Measurements from ENCODE around the gene DSCAM.
A peak's percentile ranks its signal among the peaks of the same experiment; 100 is the strongest.

Gene DSCAM

DNA sequence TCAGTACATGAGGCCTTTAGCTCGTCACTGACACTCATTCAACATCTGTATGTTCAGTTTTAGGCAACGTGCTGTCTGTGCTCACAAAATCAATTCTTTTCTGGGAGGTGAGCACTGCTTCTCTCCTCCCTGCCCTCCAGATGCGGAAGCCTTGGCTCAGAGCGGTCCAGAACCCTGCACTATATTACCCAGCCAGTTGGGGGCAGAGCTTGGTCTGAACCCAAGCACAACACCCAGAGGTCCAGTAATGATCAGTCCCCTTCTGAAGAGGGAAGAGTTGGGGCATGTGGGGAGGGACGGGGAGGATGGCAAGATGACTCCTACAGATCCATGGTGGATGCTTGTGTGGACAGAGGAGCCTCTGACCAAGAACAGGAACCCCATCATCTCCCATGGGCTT, 5.6 kb upstream of the DSCAM start:
- Histone ChIP-seq H3K9me2 (ENCODE audit: low read depth, low read length) (no peaks in the 10 kb centered on the region), H3K9ac (ENCODE audit: low read length) (no peak overlapping the region), H3K27me3 (ENCODE audit: insufficient read depth, low read length) (no peaks in the 10 kb centered on the region), H3K27ac (ENCODE audit: low read depth, low read length, poor library complexity, severe bottlenecking) (no peak overlapping the region), H3K36me3 (ENCODE audit: insufficient read depth, low read length) (no peaks in the 10 kb centered on the region), H3K9me3 (ENCODE audit: low read length) (no peaks in the 10 kb centered on the region), H3F3A (ENCODE audit: insufficient read depth, low read length) (no peaks in the 10 kb centered on the region), H3K4me3 (ENCODE audit: low read depth, low read length, poor library complexity, severe bottlenecking) (no peak overlapping the region), H4K20me1 (ENCODE audit: insufficient read depth, low read length) (no peaks in the 10 kb centered on the region), H2AFZ (ENCODE audit: low read length) (no peak overlapping the region), H3K79me2 (ENCODE audit: insufficient read depth, low read length) (no peaks in the 10 kb centered on the region), H3K4me2 (ENCODE audit: low read length) (no peak overlapping the region), H3K4me1 (ENCODE audit: insufficient read depth, low read length, severe bottlenecking) (no peaks in the 10 kb centered on the region)
- TF ChIP-seq, protein P1, sequence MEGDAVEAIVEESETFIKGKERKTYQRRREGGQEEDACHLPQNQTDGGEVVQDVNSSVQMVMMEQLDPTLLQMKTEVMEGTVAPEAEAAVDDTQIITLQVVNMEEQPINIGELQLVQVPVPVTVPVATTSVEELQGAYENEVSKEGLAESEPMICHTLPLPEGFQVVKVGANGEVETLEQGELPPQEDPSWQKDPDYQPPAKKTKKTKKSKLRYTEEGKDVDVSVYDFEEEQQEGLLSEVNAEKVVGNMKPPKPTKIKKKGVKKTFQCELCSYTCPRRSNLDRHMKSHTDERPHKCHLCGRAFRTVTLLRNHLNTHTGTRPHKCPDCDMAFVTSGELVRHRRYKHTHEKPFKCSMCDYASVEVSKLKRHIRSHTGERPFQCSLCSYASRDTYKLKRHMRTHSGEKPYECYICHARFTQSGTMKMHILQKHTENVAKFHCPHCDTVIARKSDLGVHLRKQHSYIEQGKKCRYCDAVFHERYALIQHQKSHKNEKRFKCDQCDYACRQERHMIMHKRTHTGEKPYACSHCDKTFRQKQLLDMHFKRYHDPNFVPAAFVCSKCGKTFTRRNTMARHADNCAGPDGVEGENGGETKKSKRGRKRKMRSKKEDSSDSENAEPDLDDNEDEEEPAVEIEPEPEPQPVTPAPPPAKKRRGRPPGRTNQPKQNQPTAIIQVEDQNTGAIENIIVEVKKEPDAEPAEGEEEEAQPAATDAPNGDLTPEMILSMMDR (IDR thresholded peaks at IDR 0.05; ENCODE audit: low read length), result peak; percentile 41; the same call in 1 of the 2 replicates
- no peak for TF ChIP-seq EZH2 (IDR thresholded peaks at IDR 0.05; ENCODE audit: borderline replicate concordance, low read length)

- no peaks in the 10 kb centered on the region for H3K27me3 ChIP-seq (ENCODE audit: insufficient read depth, low read length)
- no peaks in the 10 kb centered on the region for H3F3A ChIP-seq (ENCODE audit: insufficient read depth, low read length)
- no peaks in the 10 kb centered on the region for H3K36me3 ChIP-seq (ENCODE audit: insufficient read depth, low read length)
- no peak overlapping the region for H3K4me2 ChIP-seq (ENCODE audit: low read length)
- no peaks in the 10 kb centered on the region for H3K9me2 ChIP-seq (ENCODE audit: low read depth, low read length)
- H3K27ac ChIP-seq (ENCODE audit: low read depth, low read length, poor library complexity, severe bottlenecking), result no peak overlapping the region
- H3K4me1 ChIP-seq (ENCODE audit: insufficient read depth, low read length, severe bottlenecking), result no peaks in the 10 kb centered on the region
- no peak overlapping the region for H2AFZ ChIP-seq (ENCODE audit: low read length)
- H3K9me3 ChIP-seq (ENCODE audit: low read length), result no peaks in the 10 kb centered on the region
- H3K79me2 ChIP-seq (ENCODE audit: insufficient read depth, low read length), result no peaks in the 10 kb centered on the region
- no peak for TF ChIP-seq EZH2 (IDR thresholded peaks at IDR 0.05; ENCODE audit: borderline replicate concordance, low read length)
- TF ChIP-seq, protein P1 (IDR thresholded peaks at IDR 0.05; ENCODE audit: low read length), result no peak
- no peak overlapping the region for H3K9ac ChIP-seq (ENCODE audit: low read length)
- H4K20me1 ChIP-seq (ENCODE audit: insufficient read depth, low read length), result no peaks in the 10 kb centered on the region
- H3K4me3 ChIP-seq (ENCODE audit: low read depth, low read length, poor library complexity, severe bottlenecking), result no peak overlapping the region
Measured at GRCh38 chr21:40851749-40852148, 4.8 kb upstream of the DSCAM start.

- Histone ChIP-seq H3K27ac (ENCODE audit: low read depth, low read length, poor library complexity, severe bottlenecking) (no peak overlapping the region), H3K27me3 (ENCODE audit: insufficient read depth, low read length) (no peaks in the 10 kb centered on the region), H3K9ac (ENCODE audit: low read length) (no peak overlapping the region), H3K79me2 (ENCODE audit: insufficient read depth, low read length) (no peaks in the 10 kb centered on the region), H3K4me3 (ENCODE audit: low read depth, low read length, poor library complexity, severe bottlenecking) (no peak overlapping the region), H3K4me2 (ENCODE audit: low read length) (no peak overlapping the region), H2AFZ (ENCODE audit: low read length) (no peak overlapping the region), H3K9me3 (ENCODE audit: low read length) (no peaks in the 10 kb centered on the region), H3F3A (ENCODE audit: insufficient read depth, low read length) (no peaks in the 10 kb centered on the region), H4K20me1 (ENCODE audit: insufficient read depth, low read length) (no peaks in the 10 kb centered on the region), H3K36me3 (ENCODE audit: insufficient read depth, low read length) (no peaks in the 10 kb centered on the region), H3K9me2 (ENCODE audit: low read depth, low read length) (no peaks in the 10 kb centered on the region), H3K4me1 (ENCODE audit: insufficient read depth, low read length, severe bottlenecking) (no peaks in the 10 kb centered on the region)
- TF ChIP-seq, protein P1 (IDR thresholded peaks at IDR 0.05; ENCODE audit: low read length), result no peak
- TF ChIP-seq EZH2 (IDR thresholded peaks at IDR 0.05; ENCODE audit: borderline replicate concordance, low read length), result no peak
Measured at GRCh38 chr21:40850071-40850470, 3.1 kb upstream of the DSCAM start.

Measured in OCI-LY1 (cell line).